ENCODE data around the gene NT5E. TPM values are rescaled to one million over a fixed set of nuclear protein-coding genes. Genes with fewer than 3 reads are reported as not detected.

NT5E gene
- total RNA-seq, 2 experiments from 2014 or later = 3.8 to 4.9 TPM

DNA sequence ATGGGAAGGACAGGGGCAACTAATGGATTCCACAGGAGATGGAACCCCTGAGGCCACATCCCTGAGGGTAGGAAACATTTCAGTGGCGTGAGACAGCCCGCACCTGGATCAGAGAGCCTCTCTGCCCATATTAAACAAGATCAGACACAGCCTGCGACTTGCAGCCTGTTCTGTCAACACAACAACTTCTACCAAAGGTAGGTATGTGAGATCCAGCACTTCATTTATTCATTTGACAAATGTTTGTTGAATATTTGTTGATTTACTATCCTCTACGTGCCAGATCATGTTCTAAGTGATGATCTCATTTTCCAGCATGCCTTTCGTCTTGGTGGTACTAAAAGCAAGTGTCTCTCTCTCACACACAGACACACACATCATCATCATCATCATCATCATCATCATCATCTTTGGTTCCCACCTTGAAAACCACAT is 43.2 kb upstream of the NT5E start:
- intact Hi-C loops (cut with DNase I, micrococcal nuclease) = no loop called here
- ChIA-PET CTCF (no interaction called here), POLR2A (no interaction called here)
- Mint-ChIP-seq H3K4me3 (no peak overlapping the region), H3K4me1 (peaks cover 27% of the 10 kb centered on the region), H3K27me3 (no peaks in the 10 kb centered on the region), H3K9me3 (ENCODE audit: low read depth) (no peaks in the 10 kb centered on the region), H3K36me3 (ENCODE audit: low read depth) (no peaks in the 10 kb centered on the region), H3K27ac (no peak overlapping the region)
- ATAC-seq = no peak
- DNase-seq = no peak

DNA sequence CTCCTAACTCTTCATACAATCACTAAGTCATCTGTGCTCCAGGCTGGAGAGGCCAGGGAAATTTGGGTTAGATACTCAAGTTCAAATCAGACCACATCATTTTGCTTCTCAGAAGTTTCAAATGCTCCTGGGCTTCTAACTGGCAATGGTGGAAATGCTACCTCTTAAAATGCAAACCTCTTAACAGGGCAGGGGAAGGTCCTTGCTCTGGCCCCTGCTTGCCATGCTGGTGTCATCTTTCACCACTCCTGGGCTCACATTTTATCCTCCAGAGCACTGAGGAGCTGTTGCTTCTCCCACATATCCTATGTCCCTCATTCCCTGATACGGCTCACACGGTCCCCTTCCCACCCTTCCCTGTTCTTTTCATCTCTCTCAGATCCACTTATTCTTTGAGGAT is 41.8 kb upstream of the NT5E start:
- no peak overlapping the region for H3K4me3 Mint-ChIP-seq
- H3K36me3 Mint-ChIP-seq (ENCODE audit: low read depth) = no peaks in the 10 kb centered on the region
- ATAC-seq (no peak), DNase-seq (no peak)
- peaks cover 5% of the 10 kb centered on the region for H3K27me3 Mint-ChIP-seq
- no peak overlapping the region for H3K27ac Mint-ChIP-seq
- intact Hi-C loops (cut with DNase I, micrococcal nuclease) = no loop called here
- ChIA-PET CTCF (no interaction called here), POLR2A (no interaction called here)
- H3K9me3 Mint-ChIP-seq (ENCODE audit: low read depth) = no peaks in the 10 kb centered on the region
- peaks cover 24% of the 10 kb centered on the region for H3K4me1 Mint-ChIP-seq

DNA sequence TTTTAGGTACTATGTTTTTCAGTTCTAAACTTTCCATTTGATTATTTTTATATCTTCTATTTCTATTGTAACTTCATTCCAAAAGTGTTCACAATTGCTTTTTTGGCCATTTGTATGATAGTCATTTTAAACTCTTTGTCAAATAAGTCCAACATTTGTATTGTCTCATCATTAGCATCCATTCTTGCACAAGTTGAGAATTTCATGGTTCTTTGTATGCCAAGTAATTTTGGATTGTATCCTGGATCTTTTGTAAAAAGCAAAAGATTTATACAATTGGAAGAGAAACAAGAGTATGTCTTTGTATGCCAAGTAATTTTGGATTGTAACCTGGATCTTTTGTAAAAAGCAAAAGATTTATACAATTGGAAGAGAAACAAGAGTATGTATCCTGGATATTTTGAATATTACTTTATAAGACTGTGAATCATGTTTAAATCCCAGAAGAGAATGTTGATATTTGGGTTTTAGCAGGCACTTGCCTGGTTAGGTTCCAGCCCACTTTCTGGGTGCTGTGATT is 36.9 kb upstream of the NT5E start:
- intact Hi-C loops (cut with DNase I, micrococcal nuclease) = no loop called here
- Mint-ChIP-seq H3K9me3 (ENCODE audit: low read depth) (no peaks in the 10 kb centered on the region), H3K4me1 (peaks cover 9% of the 10 kb centered on the region), H3K27me3 (peaks cover 5% of the 10 kb centered on the region), H3K4me3 (no peak overlapping the region), H3K36me3 (ENCODE audit: low read depth) (no peaks in the 10 kb centered on the region), H3K27ac (no peak overlapping the region)
- DNase-seq = no peak
- POLR2A ChIA-PET = no interaction called here
- no peak for ATAC-seq
- CTCF ChIA-PET = no interaction called here

DNA sequence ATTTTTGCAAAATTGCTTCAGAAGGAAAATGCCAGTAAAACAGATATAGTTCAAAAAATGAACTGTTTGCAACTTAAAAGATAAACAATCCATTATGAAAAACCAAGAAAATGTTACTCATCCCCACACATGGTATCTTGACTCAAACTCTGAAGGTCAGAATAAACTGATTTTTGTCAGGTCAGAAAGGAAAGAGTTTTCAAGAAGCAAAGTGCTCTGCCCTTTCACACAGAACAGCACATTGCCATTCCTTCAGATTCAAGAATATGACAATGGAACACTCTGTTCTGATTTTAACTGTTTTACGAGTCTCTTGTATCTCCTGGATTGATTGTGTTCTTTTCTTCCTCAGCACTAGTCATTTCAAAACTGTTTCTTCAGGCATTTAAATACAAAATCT is 33.8 kb upstream of the NT5E start:
- H3K4me3 Mint-ChIP-seq = no peak overlapping the region
- peaks cover 9% of the 10 kb centered on the region for H3K4me1 Mint-ChIP-seq
- ATAC-seq (no peak), DNase-seq (no peak)
- CTCF ChIA-PET = interaction anchor here (1.7 kb wide), 1 partner anchor 39 kb away, joined by 6 read pairs; no protein-coding TSS in a partner anchor
- peaks cover 5% of the 10 kb centered on the region for H3K27me3 Mint-ChIP-seq
- H3K36me3 Mint-ChIP-seq (ENCODE audit: low read depth) = no peaks in the 10 kb centered on the region
- H3K9me3 Mint-ChIP-seq (ENCODE audit: low read depth) = no peaks in the 10 kb centered on the region
- intact Hi-C loops (cut with DNase I, micrococcal nuclease) = no loop called here
- H3K27ac Mint-ChIP-seq = no peak overlapping the region
- POLR2A ChIA-PET = no interaction called here

DNA sequence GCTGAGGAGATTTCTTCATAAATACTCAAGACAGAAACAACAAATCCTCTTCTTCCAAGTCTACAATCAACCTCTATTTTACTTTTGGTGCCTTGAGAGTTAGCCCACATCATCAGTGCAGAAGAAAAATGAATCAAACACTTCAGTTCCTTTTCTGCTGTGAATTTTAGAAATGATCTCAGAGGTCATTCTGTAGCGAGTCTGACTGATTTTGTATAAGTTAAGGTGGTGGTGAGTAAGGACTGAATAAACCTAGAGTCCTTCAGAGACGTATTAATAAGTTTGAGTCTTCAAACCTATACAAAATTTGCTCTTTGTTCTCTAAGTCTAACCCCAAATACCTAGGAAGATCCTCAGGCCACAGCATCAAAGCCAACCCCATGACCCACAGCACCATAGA is 33.1 kb upstream of the NT5E start:
- ChIA-PET CTCF (no interaction called here), POLR2A (interaction anchor here (0.6 kb wide), 1 partner anchor 80 kb away, joined by 6 read pairs; no protein-coding TSS in a partner anchor)
- Mint-ChIP-seq H3K36me3 (ENCODE audit: low read depth) (no peaks in the 10 kb centered on the region), H3K27ac (no peak overlapping the region), H3K27me3 (peaks cover 5% of the 10 kb centered on the region), H3K4me3 (no peak overlapping the region), H3K4me1 (peaks cover 9% of the 10 kb centered on the region), H3K9me3 (ENCODE audit: low read depth) (no peaks in the 10 kb centered on the region)
- intact Hi-C loops (cut with DNase I, micrococcal nuclease) = no loop called here
- ATAC-seq (no peak), DNase-seq (no peak)

DNA sequence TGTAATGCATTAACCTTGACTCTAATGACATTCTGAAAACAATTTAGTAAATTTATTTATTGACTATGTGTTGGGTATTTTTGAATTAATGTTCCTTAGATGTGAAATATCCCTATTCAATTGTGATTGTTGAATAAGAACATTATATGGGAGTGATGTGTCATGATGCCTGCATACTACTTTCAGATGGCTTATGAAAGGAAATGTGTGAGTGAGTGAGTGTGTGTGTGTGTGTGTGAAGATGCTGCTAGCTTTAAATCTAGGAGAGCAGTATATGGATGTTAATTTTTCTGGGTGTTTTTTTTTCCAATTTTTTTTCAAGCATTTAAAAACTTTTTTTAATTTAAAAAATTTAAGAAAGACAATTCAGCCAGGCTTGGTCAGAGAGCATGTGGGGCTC is 32.5 kb upstream of the NT5E start:
- peaks cover 9% of the 10 kb centered on the region for H3K4me1 Mint-ChIP-seq
- intact Hi-C loops (cut with DNase I, micrococcal nuclease) = no loop called here
- no peaks in the 10 kb centered on the region for H3K36me3 Mint-ChIP-seq (ENCODE audit: low read depth)
- H3K27ac Mint-ChIP-seq = no peak overlapping the region
- H3K27me3 Mint-ChIP-seq = peaks cover 5% of the 10 kb centered on the region
- ChIA-PET POLR2A (interaction anchor here (0.6 kb wide), 1 partner anchor 80 kb away, joined by 6 read pairs; no protein-coding TSS in a partner anchor), CTCF (interaction anchor here (0.5 to 0.6 kb wide), 2 partner anchors 79 to 120 kb away, joined by 3 to 4 read pairs; no protein-coding TSS in a partner anchor)
- DNase-seq = no peak
- no peak overlapping the region for H3K4me3 Mint-ChIP-seq
- ATAC-seq = no peak
- H3K9me3 Mint-ChIP-seq (ENCODE audit: low read depth) = no peaks in the 10 kb centered on the region

DNA sequence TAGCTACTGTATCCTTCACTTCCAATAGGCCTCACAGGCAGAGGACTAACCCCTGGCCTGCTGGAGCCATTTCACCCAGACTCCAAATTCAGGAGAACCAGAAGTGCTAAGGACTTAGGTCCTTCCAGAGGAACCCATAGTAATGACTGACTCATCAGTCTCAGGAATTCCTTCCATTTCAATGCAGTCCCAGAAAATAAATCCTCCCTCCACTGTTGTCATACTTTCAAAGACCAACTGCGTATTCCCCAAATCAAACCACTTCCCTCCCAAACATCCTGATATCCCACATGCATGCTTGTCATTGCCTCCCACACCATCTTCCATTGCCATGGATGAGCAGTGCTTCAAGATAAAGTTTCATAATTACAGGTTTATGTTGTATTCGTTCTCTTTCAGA is 31.8 kb upstream of the NT5E start:
- no peak overlapping the region for H3K4me3 Mint-ChIP-seq
- no peak overlapping the region for H3K27ac Mint-ChIP-seq
- no peaks in the 10 kb centered on the region for H3K36me3 Mint-ChIP-seq (ENCODE audit: low read depth)
- peaks cover 9% of the 10 kb centered on the region for H3K4me1 Mint-ChIP-seq
- no peak for ATAC-seq
- DNase-seq = no peak
- CTCF ChIA-PET = interaction anchor here (0.5 to 0.7 kb wide), 3 partner anchors 78 to 1455 kb away, joined by 3 to 4 read pairs (median 3); no protein-coding TSS in a partner anchor
- POLR2A ChIA-PET = no interaction called here
- no peaks in the 10 kb centered on the region for H3K27me3 Mint-ChIP-seq
- intact Hi-C loops (cut with DNase I, micrococcal nuclease) = no loop called here
- H3K9me3 Mint-ChIP-seq (ENCODE audit: low read depth) = no peaks in the 10 kb centered on the region

DNA sequence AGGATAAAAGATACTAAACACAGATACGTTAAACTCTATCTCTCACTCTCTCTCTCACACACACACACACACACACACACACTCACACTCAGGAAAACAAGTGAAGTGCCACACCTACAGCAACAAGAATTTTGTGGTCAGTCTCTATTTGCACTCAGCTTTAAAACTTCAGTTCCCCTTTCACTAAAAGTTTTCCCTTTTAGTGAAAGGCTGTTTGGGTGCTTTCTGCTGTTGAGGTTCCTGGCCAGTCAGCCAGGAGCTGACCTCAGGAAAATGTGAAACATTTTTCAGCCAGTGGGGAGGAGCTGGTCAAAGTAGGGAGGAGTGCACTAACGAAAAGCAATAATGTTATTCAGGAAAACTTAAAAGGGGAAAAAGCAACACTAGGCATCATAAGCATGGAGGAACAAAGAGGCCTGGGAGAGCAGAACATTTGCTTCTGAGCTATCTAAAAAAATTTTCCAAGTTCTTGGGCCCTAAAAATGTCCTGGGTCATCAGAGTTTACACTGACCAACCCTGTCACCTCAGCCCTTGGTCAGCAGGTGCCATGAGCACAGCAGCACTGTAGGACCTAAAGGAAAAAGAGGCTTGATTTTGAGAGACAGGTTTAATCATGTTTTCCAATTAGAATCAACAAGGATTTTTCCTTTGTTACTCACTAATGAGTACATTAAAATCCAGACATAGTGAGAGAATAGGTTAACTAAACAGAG is 30.7 kb upstream of the NT5E start:
- no peaks in the 10 kb centered on the region for H3K9me3 Mint-ChIP-seq (ENCODE audit: low read depth)
- no peak overlapping the region for H3K4me3 Mint-ChIP-seq
- H3K4me1 Mint-ChIP-seq = peaks cover 9% of the 10 kb centered on the region
- intact Hi-C loops (cut with DNase I, micrococcal nuclease) = no loop called here
- ATAC-seq = no peak
- no peak for DNase-seq
- POLR2A ChIA-PET = no interaction called here
- CTCF ChIA-PET = interaction anchor here (0.7 kb wide), 1 partner anchor 44 kb away, joined by 4 read pairs; no protein-coding TSS in a partner anchor
- no peak overlapping the region for H3K27ac Mint-ChIP-seq
- H3K27me3 Mint-ChIP-seq = no peaks in the 10 kb centered on the region
- no peaks in the 10 kb centered on the region for H3K36me3 Mint-ChIP-seq (ENCODE audit: low read depth)

DNA sequence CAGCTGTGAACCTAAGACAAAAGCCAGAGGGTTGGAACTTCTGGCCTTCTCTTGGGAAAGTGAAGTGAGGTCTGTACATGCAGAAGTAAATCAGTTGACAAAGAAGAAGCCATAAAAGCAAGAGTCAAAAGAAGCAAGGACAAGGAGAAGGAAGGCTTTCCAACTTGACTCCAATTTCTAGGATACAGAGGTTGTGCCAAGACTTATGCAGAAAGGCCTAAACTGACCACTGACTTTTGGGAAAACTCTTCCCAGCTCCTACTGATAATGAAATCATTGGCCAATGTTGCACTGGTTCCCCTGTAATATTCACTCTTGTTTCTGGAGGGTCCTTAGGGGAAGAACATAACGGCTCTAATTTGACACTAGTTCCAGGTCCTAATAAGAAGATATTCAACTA is 29.3 kb upstream of the NT5E start:
- POLR2A ChIA-PET = no interaction called here
- peaks cover 5% of the 10 kb centered on the region for H3K9me3 Mint-ChIP-seq (ENCODE audit: low read depth)
- no peak overlapping the region for H3K4me3 Mint-ChIP-seq
- ATAC-seq (no peak), DNase-seq (no peak)
- intact Hi-C loops (cut with DNase I, micrococcal nuclease) = no loop called here
- H3K4me1 Mint-ChIP-seq = peaks cover 9% of the 10 kb centered on the region
- CTCF ChIA-PET = interaction anchor here (1.6 to 1.7 kb wide), 2 partner anchors 11 to 29 kb away, joined by 4 to 6 read pairs; partner anchors contain the start of gene NT5E
- no peaks in the 10 kb centered on the region for H3K27me3 Mint-ChIP-seq
- no peak overlapping the region for H3K27ac Mint-ChIP-seq
- H3K36me3 Mint-ChIP-seq (ENCODE audit: low read depth) = no peaks in the 10 kb centered on the region

DNA sequence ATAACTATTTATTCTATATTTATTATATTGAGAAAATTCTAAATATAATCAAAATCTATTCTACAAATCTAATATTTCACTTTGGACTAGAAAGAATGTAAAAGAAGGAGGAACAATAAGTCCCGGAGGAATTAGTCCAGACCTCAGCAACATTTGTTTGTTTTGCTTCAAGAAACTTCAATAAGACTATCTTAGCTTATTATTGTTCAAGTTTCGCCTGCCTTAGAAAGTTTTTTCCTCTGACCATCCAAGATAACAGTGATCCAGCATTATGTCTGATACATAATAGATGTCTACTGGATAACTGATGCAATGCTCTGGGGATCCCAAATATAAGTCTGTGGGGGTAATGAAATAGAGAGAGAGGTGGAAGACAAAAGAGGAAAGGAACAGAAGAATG is 28.7 kb upstream of the NT5E start:
- Mint-ChIP-seq H3K9me3 (ENCODE audit: low read depth) (peaks cover 9% of the 10 kb centered on the region), H3K4me3 (no peak overlapping the region), H3K36me3 (ENCODE audit: low read depth) (no peaks in the 10 kb centered on the region), H3K4me1 (peaks cover 4% of the 10 kb centered on the region), H3K27ac (no peak overlapping the region), H3K27me3 (no peaks in the 10 kb centered on the region)
- DNase-seq = no peak
- intact Hi-C loops (cut with DNase I, micrococcal nuclease) = no loop called here
- ATAC-seq = no peak
- ChIA-PET POLR2A (no interaction called here), CTCF (interaction anchor here (1.6 to 1.7 kb wide), 2 partner anchors 10 to 29 kb away, joined by 4 to 6 read pairs; partner anchors contain the start of gene NT5E)

DNA sequence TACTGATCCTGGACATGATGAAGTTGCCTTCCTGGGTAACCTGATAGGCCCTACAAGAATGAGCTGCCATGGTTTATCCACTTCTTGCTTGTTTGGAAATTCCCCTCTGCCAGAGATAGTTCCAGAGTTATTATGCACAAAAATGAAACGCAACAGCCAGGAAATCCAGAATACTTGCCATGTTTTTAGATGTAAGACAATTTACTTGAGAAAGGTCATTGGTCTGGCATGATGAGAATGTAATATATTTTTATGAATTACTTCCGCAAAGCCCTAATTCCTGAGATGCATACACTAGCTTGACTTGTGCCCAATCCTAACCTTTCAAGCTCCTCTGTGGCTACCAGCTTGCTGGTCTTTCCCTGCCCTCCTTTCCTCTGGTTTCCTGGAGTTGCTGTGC is 27.9 kb upstream of the NT5E start:
- Mint-ChIP-seq H3K4me1 (no peaks in the 10 kb centered on the region), H3K27me3 (no peaks in the 10 kb centered on the region), H3K36me3 (ENCODE audit: low read depth) (peaks cover 2% of the 10 kb centered on the region), H3K27ac (no peak overlapping the region), H3K4me3 (no peak overlapping the region), H3K9me3 (ENCODE audit: low read depth) (peaks cover 13% of the 10 kb centered on the region)
- ChIA-PET POLR2A (no interaction called here), CTCF (interaction anchor here (1.6 to 1.7 kb wide), 2 partner anchors 9 to 28 kb away, joined by 4 to 6 read pairs; partner anchors contain the start of gene NT5E)
- ATAC-seq = no peak
- intact Hi-C loops (cut with DNase I, micrococcal nuclease) = no loop called here
- DNase-seq = no peak

DNA sequence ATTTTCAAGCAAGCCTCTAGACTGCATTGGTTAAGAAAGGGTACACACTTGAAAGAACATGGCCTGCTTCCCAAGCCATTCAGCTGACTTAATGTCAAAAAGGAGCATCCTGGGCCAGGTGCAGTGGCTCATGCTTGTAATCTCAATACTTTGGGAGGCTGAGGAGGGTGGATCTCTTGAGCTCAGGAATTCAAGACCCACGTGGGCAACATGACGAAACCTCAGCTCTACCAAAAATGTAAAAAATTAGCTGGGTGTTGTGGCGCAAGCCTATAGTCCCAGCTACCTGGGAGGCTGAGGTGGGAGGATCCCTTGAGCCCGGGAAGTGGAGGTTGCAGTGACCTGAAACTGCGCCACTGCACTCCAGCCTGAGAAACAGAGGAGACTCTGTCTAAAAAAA is 26.9 kb upstream of the NT5E start:
- Mint-ChIP-seq H3K36me3 (ENCODE audit: low read depth) (peaks cover 2% of the 10 kb centered on the region), H3K27ac (no peak overlapping the region), H3K9me3 (ENCODE audit: low read depth) (peaks cover 13% of the 10 kb centered on the region), H3K4me3 (no peak overlapping the region), H3K4me1 (no peaks in the 10 kb centered on the region), H3K27me3 (no peaks in the 10 kb centered on the region)
- ChIA-PET POLR2A (no interaction called here), CTCF (interaction anchor here (1.1 kb wide), 1 partner anchor 60 kb away, joined by 3 read pairs; no protein-coding TSS in a partner anchor)
- ATAC-seq (no peak), DNase-seq (no peak)
- intact Hi-C loops (cut with DNase I, micrococcal nuclease) = no loop called here
